ENCODE data around the gene MLLT3.

MLLT3 gene

DNA sequence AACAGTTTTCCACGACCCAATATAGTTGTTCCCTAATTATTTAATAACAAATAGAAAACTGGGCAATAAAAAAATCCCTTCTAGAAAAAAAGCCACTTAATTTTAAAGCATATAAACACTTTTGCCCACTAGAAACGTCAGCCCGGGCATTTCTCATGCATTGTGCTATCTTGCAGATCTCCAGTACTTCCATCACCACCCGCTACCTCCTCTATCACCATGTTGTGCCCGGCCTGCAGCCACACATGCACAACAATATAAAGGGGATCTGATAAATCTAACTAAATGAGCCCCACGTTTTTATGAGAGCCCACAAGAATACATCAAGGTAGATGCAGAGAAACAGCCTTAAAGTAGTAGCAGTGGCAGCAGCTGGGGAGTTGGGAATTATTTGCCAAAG lies 272.7 kb downstream of the MLLT3 start:
- Histone ChIP-seq H3K4me1 (ENCODE audit: insufficient read depth, low read length) (peaks cover 8% of the 10 kb centered on the region; the same call in 1 of the 2 replicates), H3K9ac (ENCODE audit: low read depth, low read length) (no peak overlapping the region), H3K9me3 (ENCODE audit: insufficient read depth, low read depth, low read length) (no peaks in the 10 kb centered on the region), H3K36me3 (ENCODE audit: insufficient read depth, low read depth, low read length) (no peaks in the 10 kb centered on the region), H3K27ac (ENCODE audit: low read length) (no peak overlapping the region), H3K27me3 (ENCODE audit: insufficient read depth, low read length) (no peaks in the 10 kb centered on the region), H3K4me3 (ENCODE audit: low read length) (no peak overlapping the region)

DNA sequence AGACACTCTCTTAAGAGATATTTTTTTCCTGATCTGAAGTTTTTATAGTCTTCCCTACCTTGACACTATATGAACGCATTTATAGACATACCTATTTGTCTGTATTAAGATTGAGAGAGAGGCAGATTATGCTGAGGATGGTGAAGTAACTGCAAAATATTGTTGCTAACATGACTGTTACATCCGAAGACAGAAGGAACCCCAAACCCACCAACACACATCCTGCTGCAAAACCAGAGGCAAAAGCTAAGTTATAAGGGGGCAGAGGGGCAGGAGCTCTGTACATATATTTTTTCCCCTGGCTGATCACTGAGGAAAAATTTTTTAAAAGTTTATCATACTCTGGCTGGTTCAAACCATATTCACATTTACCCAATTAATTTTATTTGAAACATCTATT lies 279.0 kb downstream of the MLLT3 start:
- no peaks in the 10 kb centered on the region for H3K36me3 ChIP-seq (ENCODE audit: insufficient read depth, low read depth, low read length)
- H3K4me1 ChIP-seq (ENCODE audit: insufficient read depth, low read length) = peaks cover 9% of the 10 kb centered on the region; the same call in 1 of the 2 replicates
- no peak overlapping the region for H3K9ac ChIP-seq (ENCODE audit: low read depth, low read length)
- H3K4me3 ChIP-seq (ENCODE audit: low read length) = no peak overlapping the region
- H3K27ac ChIP-seq (ENCODE audit: low read length) = no peak overlapping the region
- H3K9me3 ChIP-seq (ENCODE audit: insufficient read depth, low read depth, low read length) = no peaks in the 10 kb centered on the region
- H3K27me3 ChIP-seq (ENCODE audit: insufficient read depth, low read length) = no peaks in the 10 kb centered on the region

DNA sequence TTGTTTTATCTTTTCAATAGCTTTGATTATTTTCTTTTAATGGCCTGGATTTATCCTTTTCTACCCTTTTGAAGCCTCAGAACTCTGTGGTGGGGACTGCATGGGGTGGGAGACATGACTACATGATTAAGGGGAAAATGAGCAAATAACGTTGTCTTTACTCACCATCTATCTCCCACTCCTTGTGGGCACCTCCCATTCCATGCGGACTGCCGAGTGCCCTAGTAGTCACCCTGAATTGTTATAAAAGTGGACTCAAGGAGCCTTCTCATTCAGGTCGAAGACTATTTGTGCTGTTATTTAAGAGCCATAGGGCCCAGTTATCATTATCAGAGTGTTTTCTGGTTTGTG lies 281.8 kb downstream of the MLLT3 start:
- H3K27ac ChIP-seq (ENCODE audit: low read length) = no peak overlapping the region
- H3K4me3 ChIP-seq (ENCODE audit: low read length) = no peak overlapping the region
- no peaks in the 10 kb centered on the region for H3K36me3 ChIP-seq (ENCODE audit: insufficient read depth, low read depth, low read length)
- H3K4me1 ChIP-seq (ENCODE audit: insufficient read depth, low read length) = peaks cover 9% of the 10 kb centered on the region; the same call in 1 of the 2 replicates
- H3K9ac ChIP-seq (ENCODE audit: low read depth, low read length) = no peak overlapping the region
- no peaks in the 10 kb centered on the region for H3K9me3 ChIP-seq (ENCODE audit: insufficient read depth, low read depth, low read length)
- H3K27me3 ChIP-seq (ENCODE audit: insufficient read depth, low read length) = no peaks in the 10 kb centered on the region

DNA sequence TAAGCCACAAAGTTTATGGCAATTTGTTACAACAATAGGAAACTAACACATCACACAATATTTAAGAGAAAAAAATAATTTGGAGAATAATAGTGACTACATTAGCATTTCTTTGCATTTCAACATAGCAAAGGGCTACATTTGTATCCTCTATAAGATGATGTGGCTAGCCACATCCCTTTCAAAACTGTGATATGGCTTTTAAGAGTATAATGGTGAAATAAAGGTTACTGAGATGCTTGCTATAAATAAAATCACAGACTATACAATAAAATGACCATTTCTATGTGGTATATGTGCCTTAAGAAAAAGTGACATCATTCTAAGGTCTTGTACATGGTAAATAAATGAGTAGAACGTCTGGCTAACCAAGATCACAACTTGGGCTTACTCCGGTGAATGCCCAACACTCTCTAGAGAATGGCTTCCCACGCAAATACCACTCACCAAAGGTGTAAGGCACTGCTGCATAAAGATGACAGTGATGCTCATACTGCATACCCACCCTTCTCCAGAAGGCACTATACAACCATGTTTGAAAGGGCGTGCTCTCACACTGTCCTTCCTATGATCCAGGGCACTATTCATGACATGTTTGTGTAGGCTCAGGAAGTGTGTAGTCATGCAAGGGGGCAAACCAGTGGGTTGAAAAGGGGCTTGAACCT lies 286.5 kb downstream of the MLLT3 start:
- Histone ChIP-seq H3K27me3 (ENCODE audit: insufficient read depth, low read length) (no peaks in the 10 kb centered on the region), H3K27ac (ENCODE audit: low read length) (no peak overlapping the region), H3K4me1 (ENCODE audit: insufficient read depth, low read length) (peaks cover 9% of the 10 kb centered on the region; the same call in 1 of the 2 replicates), H3K4me3 (ENCODE audit: low read length) (no peak overlapping the region), H3K9me3 (ENCODE audit: insufficient read depth, low read depth, low read length) (no peaks in the 10 kb centered on the region), H3K9ac (ENCODE audit: low read depth, low read length) (no peak overlapping the region), H3K36me3 (ENCODE audit: insufficient read depth, low read depth, low read length) (no peaks in the 10 kb centered on the region)

DNA sequence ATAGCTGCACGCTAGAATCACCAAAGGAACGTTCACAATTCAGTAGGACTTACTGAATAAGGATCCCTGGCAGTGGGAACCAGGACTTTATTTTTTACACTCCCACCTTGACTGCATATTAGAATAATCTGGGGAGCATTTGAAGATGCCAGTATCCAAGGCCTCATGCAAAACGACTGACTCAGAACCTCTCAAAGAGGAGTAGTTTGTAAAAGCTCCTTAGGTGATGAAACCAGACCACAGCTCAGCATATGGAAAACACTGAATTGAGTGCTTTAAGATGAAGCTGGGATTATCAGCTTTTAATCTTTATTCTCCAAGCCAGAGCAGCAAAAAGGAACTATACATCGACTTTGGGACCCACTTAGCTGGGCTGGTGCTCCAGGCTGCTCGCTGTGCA lies 288.3 kb downstream of the MLLT3 start:
- Histone ChIP-seq H3K27me3 (ENCODE audit: insufficient read depth, low read length) (no peaks in the 10 kb centered on the region), H3K9me3 (ENCODE audit: insufficient read depth, low read depth, low read length) (no peaks in the 10 kb centered on the region), H3K4me3 (ENCODE audit: low read length) (no peak overlapping the region), H3K4me1 (ENCODE audit: insufficient read depth, low read length) (no peaks in the 10 kb centered on the region), H3K9ac (ENCODE audit: low read depth, low read length) (no peak overlapping the region), H3K36me3 (ENCODE audit: insufficient read depth, low read depth, low read length) (no peaks in the 10 kb centered on the region), H3K27ac (ENCODE audit: low read length) (no peak overlapping the region)

DNA sequence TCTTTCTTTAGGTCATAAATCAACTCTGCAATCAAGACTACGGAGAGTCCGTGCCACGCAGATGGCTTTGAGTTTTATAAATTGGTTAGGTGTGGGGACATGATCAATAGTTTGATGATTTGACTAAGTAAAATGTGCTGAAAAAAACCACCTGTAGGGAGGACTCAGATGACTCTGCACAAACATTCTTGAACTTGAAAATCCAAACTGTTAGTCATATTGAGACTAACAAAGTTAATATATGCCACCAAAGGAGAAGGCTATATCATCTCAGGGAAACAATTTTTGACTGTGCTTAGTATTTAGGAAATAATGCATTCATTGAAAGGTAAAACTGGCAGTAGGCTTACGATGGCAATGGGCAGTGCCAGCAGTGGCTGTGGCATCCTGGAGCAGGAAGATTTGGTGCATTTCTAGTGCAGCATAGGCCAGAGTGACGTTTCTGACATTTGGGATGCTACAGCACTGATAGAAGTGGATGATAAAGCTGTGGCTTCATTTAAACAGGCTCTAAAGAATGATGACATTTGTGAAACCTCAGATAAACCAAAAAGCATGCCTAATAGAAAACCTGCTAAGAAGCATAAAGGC lies 291.1 kb downstream of the MLLT3 start:
- Histone ChIP-seq H3K36me3 (ENCODE audit: insufficient read depth, low read depth, low read length) (no peaks in the 10 kb centered on the region), H3K27ac (ENCODE audit: low read length) (no peak overlapping the region), H3K9ac (ENCODE audit: low read depth, low read length) (no peak overlapping the region), H3K4me1 (ENCODE audit: insufficient read depth, low read length) (no peaks in the 10 kb centered on the region), H3K27me3 (ENCODE audit: insufficient read depth, low read length) (no peaks in the 10 kb centered on the region), H3K9me3 (ENCODE audit: insufficient read depth, low read depth, low read length) (no peaks in the 10 kb centered on the region), H3K4me3 (ENCODE audit: low read length) (no peak overlapping the region)

DNA sequence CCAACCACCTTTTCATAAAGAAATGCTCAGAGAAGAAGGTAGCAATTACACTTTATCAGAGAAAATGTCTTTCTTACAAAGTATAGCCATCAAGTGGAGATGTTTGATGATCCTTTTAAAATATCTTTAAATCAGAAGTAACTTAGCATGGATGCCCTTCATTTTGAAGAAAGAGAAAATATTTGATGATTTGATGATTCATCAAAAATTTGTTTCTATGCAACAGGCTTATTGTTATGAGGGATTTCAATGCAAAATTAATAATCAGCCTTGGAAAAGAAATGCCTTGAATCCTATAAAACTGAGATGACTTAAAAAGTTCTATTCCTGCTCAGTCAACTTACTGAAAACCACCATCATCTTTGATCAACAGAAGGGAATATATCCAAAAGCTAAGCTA lies 291.6 kb downstream of the MLLT3 start:
- Histone ChIP-seq H3K27me3 (ENCODE audit: insufficient read depth, low read length) (no peaks in the 10 kb centered on the region), H3K4me3 (ENCODE audit: low read length) (no peak overlapping the region), H3K27ac (ENCODE audit: low read length) (no peak overlapping the region), H3K9me3 (ENCODE audit: insufficient read depth, low read depth, low read length) (no peaks in the 10 kb centered on the region), H3K4me1 (ENCODE audit: insufficient read depth, low read length) (no peaks in the 10 kb centered on the region), H3K36me3 (ENCODE audit: insufficient read depth, low read depth, low read length) (no peaks in the 10 kb centered on the region), H3K9ac (ENCODE audit: low read depth, low read length) (no peak overlapping the region)

DNA sequence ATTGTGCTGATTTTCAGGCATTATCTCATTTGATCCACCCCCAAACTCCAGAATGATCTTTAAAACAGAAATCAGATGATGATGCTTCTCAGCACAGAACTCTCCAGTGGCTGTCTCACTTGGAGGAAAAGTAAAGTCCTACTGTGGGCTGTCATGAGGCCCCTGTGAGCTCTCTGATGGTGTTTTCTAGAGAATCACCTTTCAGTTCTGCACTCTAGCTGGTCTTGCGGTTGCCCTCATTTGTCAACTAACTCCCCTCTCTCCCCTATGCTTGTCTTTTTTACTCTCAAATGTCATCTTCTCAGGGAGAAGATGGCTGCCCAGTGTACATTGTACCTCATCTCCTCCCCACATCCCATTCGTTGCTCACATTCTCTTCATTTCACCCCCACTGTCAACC lies 295.8 kb downstream of the MLLT3 start:
- no peaks in the 10 kb centered on the region for H3K9me3 ChIP-seq (ENCODE audit: insufficient read depth, low read depth, low read length)
- no peak overlapping the region for H3K4me3 ChIP-seq (ENCODE audit: low read length)
- no peaks in the 10 kb centered on the region for H3K27me3 ChIP-seq (ENCODE audit: insufficient read depth, low read length)
- no peaks in the 10 kb centered on the region for H3K36me3 ChIP-seq (ENCODE audit: insufficient read depth, low read depth, low read length)
- H3K4me1 ChIP-seq (ENCODE audit: insufficient read depth, low read length) = no peaks in the 10 kb centered on the region
- H3K27ac ChIP-seq (ENCODE audit: low read length) = no peak overlapping the region
- H3K9ac ChIP-seq (ENCODE audit: low read depth, low read length) = no peak overlapping the region

DNA sequence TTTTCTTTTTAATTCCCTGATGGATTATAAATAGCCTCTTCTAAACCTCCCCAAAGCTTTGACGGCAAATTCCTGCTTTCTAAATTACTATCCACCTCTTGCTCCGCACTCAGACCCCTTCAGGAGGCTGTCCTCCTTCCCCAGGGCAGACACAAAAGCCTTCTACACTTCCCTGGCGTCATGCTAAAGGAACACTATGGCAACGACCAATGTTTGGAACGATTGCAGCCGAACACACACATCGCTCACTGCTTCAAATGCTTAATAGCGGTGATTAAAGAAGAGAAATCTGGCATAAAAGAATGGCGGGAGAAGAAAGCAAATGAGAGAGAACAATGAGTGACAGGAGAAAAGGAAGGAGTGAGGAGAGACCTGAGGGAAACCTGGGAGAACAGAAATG lies 297.3 kb downstream of the MLLT3 start:
- no peaks in the 10 kb centered on the region for H3K9me3 ChIP-seq (ENCODE audit: insufficient read depth, low read depth, low read length)
- no peaks in the 10 kb centered on the region; the same call in 1 of the 2 replicates for H3K4me1 ChIP-seq (ENCODE audit: insufficient read depth, low read length)
- H3K27ac ChIP-seq (ENCODE audit: low read length) = no peak overlapping the region
- H3K36me3 ChIP-seq (ENCODE audit: insufficient read depth, low read depth, low read length) = no peaks in the 10 kb centered on the region
- no peak overlapping the region for H3K9ac ChIP-seq (ENCODE audit: low read depth, low read length)
- no peak overlapping the region for H3K4me3 ChIP-seq (ENCODE audit: low read length)
- H3K27me3 ChIP-seq (ENCODE audit: insufficient read depth, low read length) = no peaks in the 10 kb centered on the region

DNA sequence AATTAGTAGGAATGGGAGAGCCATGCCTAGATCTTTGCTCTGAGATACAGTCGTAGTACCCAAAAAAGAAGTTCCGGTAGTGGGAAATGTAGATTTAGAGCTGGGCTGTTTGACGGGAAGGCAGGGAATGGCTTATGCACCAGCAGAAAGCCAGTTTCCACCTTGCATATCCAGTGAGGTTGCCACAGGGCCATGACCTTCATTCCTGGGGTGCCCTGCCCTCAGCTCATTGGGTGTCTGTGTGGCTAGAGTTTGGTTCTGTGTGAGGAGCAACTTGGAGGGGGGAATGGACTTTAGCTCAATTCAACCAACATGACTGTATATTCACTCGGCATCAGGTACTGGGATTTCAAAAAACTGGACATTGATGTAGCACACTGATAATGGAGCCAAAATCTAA lies 300.1 kb downstream of the MLLT3 start:
- Histone ChIP-seq H3K36me3 (ENCODE audit: insufficient read depth, low read depth, low read length) (no peaks in the 10 kb centered on the region), H3K9me3 (ENCODE audit: insufficient read depth, low read depth, low read length) (no peaks in the 10 kb centered on the region), H3K27me3 (ENCODE audit: insufficient read depth, low read length) (no peaks in the 10 kb centered on the region), H3K9ac (ENCODE audit: low read depth, low read length) (no peak overlapping the region), H3K4me3 (ENCODE audit: low read length) (no peak overlapping the region), H3K27ac (ENCODE audit: low read length) (no peak overlapping the region), H3K4me1 (ENCODE audit: insufficient read depth, low read length) (no peaks in the 10 kb centered on the region; the same call in 1 of the 2 replicates)

DNA sequence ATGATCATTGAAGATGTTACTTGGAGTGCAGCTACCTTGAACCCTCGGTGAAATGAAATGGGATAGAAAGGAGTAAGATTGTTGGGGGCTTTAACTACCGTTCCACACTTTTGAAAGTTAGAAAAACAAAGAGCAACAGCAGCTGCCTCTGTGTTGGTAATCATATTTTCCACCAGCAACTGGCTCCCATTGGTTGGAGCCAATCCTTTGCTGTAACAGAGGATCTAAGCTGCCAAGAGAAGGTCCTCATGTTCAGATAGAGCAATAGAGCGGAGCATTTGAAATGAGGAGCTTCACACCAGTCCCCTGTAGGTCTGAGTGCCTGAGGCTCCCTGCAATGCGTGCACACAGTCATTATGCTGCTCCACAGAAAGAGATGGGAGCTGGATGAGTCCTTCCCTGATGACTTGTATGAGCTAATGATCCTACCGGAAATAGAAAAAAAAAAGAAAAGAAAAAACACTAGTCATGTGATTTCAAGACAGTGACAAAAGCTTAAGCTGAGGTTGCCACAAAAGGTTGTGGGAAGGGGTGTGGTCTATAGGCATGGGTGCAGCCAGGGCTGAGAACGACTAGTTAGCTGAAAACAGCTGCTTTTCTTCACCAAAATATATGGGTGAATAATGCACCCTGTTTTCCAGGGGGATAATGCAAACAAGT lies 300.7 kb downstream of the MLLT3 start:
- H3K27me3 ChIP-seq (ENCODE audit: insufficient read depth, low read length) = no peaks in the 10 kb centered on the region
- H3K4me1 ChIP-seq (ENCODE audit: insufficient read depth, low read length) = no peaks in the 10 kb centered on the region; the same call in 1 of the 2 replicates
- no peaks in the 10 kb centered on the region for H3K36me3 ChIP-seq (ENCODE audit: insufficient read depth, low read depth, low read length)
- H3K9ac ChIP-seq (ENCODE audit: low read depth, low read length) = no peak overlapping the region
- H3K9me3 ChIP-seq (ENCODE audit: insufficient read depth, low read depth, low read length) = no peaks in the 10 kb centered on the region
- no peak overlapping the region for H3K27ac ChIP-seq (ENCODE audit: low read length)
- H3K4me3 ChIP-seq (ENCODE audit: low read length) = no peak overlapping the region

DNA sequence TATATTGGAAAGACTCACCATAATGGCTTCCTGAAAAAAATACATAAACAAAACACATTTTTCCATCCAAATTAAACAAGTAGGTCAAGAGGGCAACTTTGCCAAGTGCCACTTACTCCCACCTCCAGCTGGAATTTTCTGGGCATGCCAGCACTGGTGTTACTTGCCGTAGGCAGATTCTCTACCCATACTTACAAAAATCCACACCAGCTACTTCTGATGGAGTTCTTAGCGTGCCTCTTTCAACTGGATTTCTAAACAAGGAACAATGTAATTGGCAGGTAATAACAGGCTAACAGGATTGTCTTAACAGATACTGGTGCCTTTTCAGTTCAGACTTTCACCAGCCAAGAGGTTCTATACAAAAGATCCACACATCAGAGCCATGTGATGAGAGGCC lies 301.4 kb downstream of the MLLT3 start:
- H3K9ac ChIP-seq (ENCODE audit: low read depth, low read length) = no peak overlapping the region
- H3K9me3 ChIP-seq (ENCODE audit: insufficient read depth, low read depth, low read length) = no peaks in the 10 kb centered on the region
- H3K4me1 ChIP-seq (ENCODE audit: insufficient read depth, low read length) = no peaks in the 10 kb centered on the region; the same call in 1 of the 2 replicates
- H3K36me3 ChIP-seq (ENCODE audit: insufficient read depth, low read depth, low read length) = no peaks in the 10 kb centered on the region
- no peak overlapping the region for H3K4me3 ChIP-seq (ENCODE audit: low read length)
- no peak overlapping the region for H3K27ac ChIP-seq (ENCODE audit: low read length)
- no peaks in the 10 kb centered on the region for H3K27me3 ChIP-seq (ENCODE audit: insufficient read depth, low read length)
